A549 treated with ZK216348 at 1 μM for 4 hours (cell line): ENCODE data around the gene DPH6. TPM values are rescaled to one million over a fixed set of nuclear protein-coding genes. Genes with fewer than 3 reads are reported as not detected.

Experiments
- total RNA-seq: library from RNA; stranded (reverse); fragments of 200-300 nt; extraction: Qiagen RNA extraction; gene quantifications from 5 replicates; pipeline ENCODE4 v1.2.3, GENCODE V29; 2022; ENCODE audit warnings: low read depth

The DPH6 gene
- 12.7 to 15.4 TPM (median 12.9 TPM) in 5 replicates for total RNA-seq

GRCh38 chr15:35545824-35546510, at the start of gene DPH6:
Gene DPH6, minus strand, starts transcription at chr15:35546165. Its CDS starts 24 bp downstream, at chr15:35546141.

